ENCODE measurements around the gene SNX25. TPM values are rescaled to one million over a fixed set of nuclear protein-coding genes. Genes with fewer than 3 reads are reported as not detected.

Gene SNX25
- total RNA-seq, 1 donor from 2014 or later: 29.5 TPM

DNA sequence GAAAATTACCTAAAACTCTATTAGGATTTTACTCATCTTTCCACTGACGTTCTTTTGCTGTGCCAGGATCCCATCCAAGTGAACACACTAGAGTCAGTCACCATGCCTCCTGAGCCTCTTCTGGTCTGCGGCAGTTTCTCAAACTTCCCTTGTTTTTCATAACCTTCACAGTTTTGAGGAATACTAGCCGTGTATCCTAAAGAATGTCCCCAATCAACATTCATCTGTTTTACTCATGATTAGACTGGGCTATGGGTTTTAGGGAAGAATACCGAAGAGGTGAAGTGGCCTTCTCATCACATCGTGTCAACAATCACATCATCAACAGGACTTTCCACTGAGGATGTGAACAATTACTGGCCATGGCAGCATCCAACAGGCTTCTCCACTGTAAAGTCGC is 181.5 kb downstream of the SNX25 start:
- no peak overlapping the region for H3K27ac ChIP-seq (ENCODE audit: low read depth, low read length)
- H3K9me3 ChIP-seq (ENCODE audit: insufficient read depth, low read depth, low read length): no peaks in the 10 kb centered on the region
- no peak for TF ChIP-seq CTCF (IDR thresholded peaks at IDR 0.05; ENCODE audit: insufficient read depth, low read depth, low read length)
- no peak for TF ChIP-seq EZH2 (IDR thresholded peaks at IDR 0.05; ENCODE audit: insufficient read depth, low read length)
- H2AFZ ChIP-seq (ENCODE audit: low read depth, low read length): no peak overlapping the region
- no peaks in the 10 kb centered on the region for H4K20me1 ChIP-seq (ENCODE audit: insufficient read depth, low read length)
- FAIRE-seq (no peak), DNase-seq (ENCODE audit: low read depth) (no peak)
- no peaks in the 10 kb centered on the region for H3K36me3 ChIP-seq (ENCODE audit: insufficient read depth, low read length)
- no peaks in the 10 kb centered on the region for H3K27me3 Mint-ChIP-seq (ENCODE audit: low read depth, unreplicated experiment)
- H3K4me1 Mint-ChIP-seq (ENCODE audit: low read depth, unreplicated experiment): peaks cover 4% of the 10 kb centered on the region
- H3K9ac ChIP-seq (ENCODE audit: low read length): no peak overlapping the region
- H3K9me3 Mint-ChIP-seq (ENCODE audit: unreplicated experiment): peaks cover 3% of the 10 kb centered on the region
- no peaks in the 10 kb centered on the region for H3K27me3 ChIP-seq (ENCODE audit: insufficient read depth, low read length)
- H3K79me2 ChIP-seq (ENCODE audit: insufficient read depth, low read length): no peaks in the 10 kb centered on the region
- H3K4me2 ChIP-seq (ENCODE audit: low read length): no peak overlapping the region
- H3K27ac Mint-ChIP-seq (ENCODE audit: unreplicated experiment): no peak overlapping the region
- H3K4me3 Mint-ChIP-seq (ENCODE audit: unreplicated experiment): no peak overlapping the region
- peaks cover 2% of the 10 kb centered on the region for H3K4me1 ChIP-seq (ENCODE audit: insufficient read depth, low read length)
- H3K4me3 ChIP-seq (ENCODE audit: insufficient read depth, low read depth, low read length): no peak overlapping the region
- H3K36me3 Mint-ChIP-seq (ENCODE audit: low read depth, unreplicated experiment): peaks cover 9% of the 10 kb centered on the region

DNA sequence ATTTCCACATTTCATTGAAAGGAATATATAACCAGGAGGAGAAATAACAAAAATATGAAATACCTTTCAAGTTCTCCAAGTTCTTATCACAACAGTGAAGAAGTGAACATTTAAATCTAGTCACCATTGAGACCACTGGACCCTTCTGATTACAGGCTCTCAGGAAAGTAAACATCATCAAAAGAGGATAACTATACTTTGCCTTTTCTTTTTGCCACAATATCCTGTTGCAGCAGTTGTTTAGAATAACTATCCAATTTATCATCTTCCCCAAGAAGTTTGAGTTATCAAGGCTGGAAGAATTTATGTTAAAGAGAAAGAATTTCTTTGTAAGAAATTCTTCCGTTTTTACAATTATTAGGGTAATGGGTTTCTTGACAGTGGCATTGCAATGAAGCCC is 182.8 kb downstream of the SNX25 start:
- no peak for TF ChIP-seq CTCF (IDR thresholded peaks at IDR 0.05; ENCODE audit: insufficient read depth, low read depth, low read length)
- TF ChIP-seq EZH2 (IDR thresholded peaks at IDR 0.05; ENCODE audit: insufficient read depth, low read length): no peak
- Histone ChIP-seq H3K27ac (ENCODE audit: low read depth, low read length) (no peak overlapping the region), H3K9me3 (ENCODE audit: insufficient read depth, low read depth, low read length) (no peaks in the 10 kb centered on the region), H3K79me2 (ENCODE audit: insufficient read depth, low read length) (no peaks in the 10 kb centered on the region), H3K9ac (ENCODE audit: low read length) (no peak overlapping the region), H3K4me2 (ENCODE audit: low read length) (no peak overlapping the region), H3K4me3 (ENCODE audit: insufficient read depth, low read depth, low read length) (no peak overlapping the region), H3K4me1 (ENCODE audit: insufficient read depth, low read length) (peaks cover 8% of the 10 kb centered on the region), H3K36me3 (ENCODE audit: insufficient read depth, low read length) (no peaks in the 10 kb centered on the region), H3K27me3 (ENCODE audit: insufficient read depth, low read length) (no peaks in the 10 kb centered on the region), H2AFZ (ENCODE audit: low read depth, low read length) (no peak overlapping the region), H4K20me1 (ENCODE audit: insufficient read depth, low read length) (no peaks in the 10 kb centered on the region)
- peaks cover 3% of the 10 kb centered on the region for H3K9me3 Mint-ChIP-seq (ENCODE audit: unreplicated experiment)
- peaks cover 9% of the 10 kb centered on the region for H3K36me3 Mint-ChIP-seq (ENCODE audit: low read depth, unreplicated experiment)
- FAIRE-seq (no peak), DNase-seq (ENCODE audit: low read depth) (no peak)
- H3K4me3 Mint-ChIP-seq (ENCODE audit: unreplicated experiment): no peak overlapping the region
- H3K27ac Mint-ChIP-seq (ENCODE audit: unreplicated experiment): no peak overlapping the region
- no peaks in the 10 kb centered on the region for H3K27me3 Mint-ChIP-seq (ENCODE audit: low read depth, unreplicated experiment)
- peaks cover 5% of the 10 kb centered on the region for H3K4me1 Mint-ChIP-seq (ENCODE audit: low read depth, unreplicated experiment)

- H3K4me3 ChIP-seq (ENCODE audit: insufficient read depth, low read depth, low read length): peak overlapping the region; percentile 64
- H2AFZ ChIP-seq (ENCODE audit: low read depth, low read length): no peak overlapping the region
- peak overlapping the region; percentile 90 for H3K4me2 ChIP-seq (ENCODE audit: low read length)
- peaks cover 5% of the 10 kb centered on the region for H3K36me3 Mint-ChIP-seq (ENCODE audit: low read depth, unreplicated experiment)
- H3K79me2 ChIP-seq (ENCODE audit: insufficient read depth, low read length): no peaks in the 10 kb centered on the region
- peak overlapping the region; percentile 54 for H3K4me3 Mint-ChIP-seq (ENCODE audit: unreplicated experiment)
- FAIRE-seq (no peak), DNase-seq (ENCODE audit: low read depth) (peak; percentile 27)
- H4K20me1 ChIP-seq (ENCODE audit: insufficient read depth, low read length): no peaks in the 10 kb centered on the region
- no peaks in the 10 kb centered on the region for H3K27me3 Mint-ChIP-seq (ENCODE audit: low read depth, unreplicated experiment)
- no peak overlapping the region for H3K27ac Mint-ChIP-seq (ENCODE audit: unreplicated experiment)
- H3K9me3 Mint-ChIP-seq (ENCODE audit: unreplicated experiment): peaks cover 3% of the 10 kb centered on the region
- H3K27ac ChIP-seq (ENCODE audit: low read depth, low read length): peak overlapping the region; percentile 93
- peaks cover 5% of the 10 kb centered on the region for H3K36me3 ChIP-seq (ENCODE audit: insufficient read depth, low read length)
- H3K4me1 ChIP-seq (ENCODE audit: insufficient read depth, low read length): peaks cover 9% of the 10 kb centered on the region
- H3K27me3 ChIP-seq (ENCODE audit: insufficient read depth, low read length): no peaks in the 10 kb centered on the region
- peak overlapping the region; percentile 88 for H3K9ac ChIP-seq (ENCODE audit: low read length)
- peaks cover 6% of the 10 kb centered on the region for H3K4me1 Mint-ChIP-seq (ENCODE audit: low read depth, unreplicated experiment)
- TF ChIP-seq CTCF (IDR thresholded peaks at IDR 0.05; ENCODE audit: insufficient read depth, low read depth, low read length): no peak
- no peak for TF ChIP-seq EZH2 (IDR thresholded peaks at IDR 0.05; ENCODE audit: insufficient read depth, low read length)
- H3K9me3 ChIP-seq (ENCODE audit: insufficient read depth, low read depth, low read length): no peaks in the 10 kb centered on the region
Observed at GRCh38 chr4:185394568-185395237, 185.3 kb downstream of the SNX25 start.
